A549 (cell line): ENCODE results near the gene CLP1. TPM values are rescaled to one million over a fixed set of nuclear protein-coding genes. Genes with fewer than 3 reads are reported as not detected.
"Not testable (repeated sequence)": the region's sequence is repeated elsewhere in the genome, so short reads cannot be mapped to it uniquely, and the experiment has no call there.

Source experiments
- ATAC-seq, 2 experiments: fragments of 200-7000 bp in 1 of 2; fragments of >200 bp in 1 of 2; cut with Nextera tagmentation in 1 of 2; cut with Tn5 transposase in 1 of 2; 3 replicates each; pipeline versions ENCODE4 v1.8.0 to v1.9.1; 2018 to 2020; ENCODE audit warnings: mild to moderate bottlenecking in 1 of 2, moderate library complexity in 1 of 2
- CTCF ChIA-PET: fragments of 300-600 bp; sonication (Branson Sonifier 250); formaldehyde crosslinking; extraction: SDS; loops from one replicate; lab custom pipeline; 2021; ENCODE audit warnings: antibody characterized with exemption, inconsistent platforms; lab: Yijun Ruan, JAX
- POLR2A ChIA-PET: fragments of 350-600 bp; formaldehyde crosslinking; extraction: SDS; loops from one replicate; lab custom pipeline; 2021; ENCODE audit warnings: antibody characterized with exemption, inconsistent platforms; lab: Yijun Ruan, JAX
- DNase-seq, 2 experiments: peaks; one replicate each; pipeline versions ENCODE4 v3.0.0 to v3.0.0-alpha.2; 2011 to 2016; ENCODE audit warnings: low read depth in 1 of 2, low spot score in 1 of 2
- FAIRE-seq: peaks from 2 replicates; lab custom pipeline; 2011; peaks lifted over from hg19 to GRCh38; lab: Jason Lieb, UNC
- H3K27ac ChIP-seq, 2 experiments: fragments of >200 bp; sonication (Bioruptor Twin); formaldehyde crosslinking; 3 replicates each; pipeline ENCODE4 v1.5.1; 2016 to 2017
- H3K4me1 ChIP-seq: fragments of >200 bp; sonication (Bioruptor Twin); formaldehyde crosslinking; 3 replicates; pipeline ENCODE4 v1.6.1; 2016
- H3K4me2 ChIP-seq: fragments of >200 bp; sonication (Bioruptor Twin); formaldehyde crosslinking; 3 replicates; pipeline ENCODE4 v1.6.1; 2016
- H3K4me3 ChIP-seq: fragments of >200 bp; sonication (Bioruptor Twin); formaldehyde crosslinking; 3 replicates; pipeline ENCODE4 v1.5.1; 2016
- H3K9me3 ChIP-seq: fragments of >200 bp; sonication (Bioruptor Twin); formaldehyde crosslinking; 3 replicates; pipeline ENCODE4 v1.6.1; 2016
- ATOH8 ChIP-seq: fragments of 250-450 bp; sonication (Bioruptor Pico); IDR thresholded peaks from 2 replicates; pipeline ENCODE4 v1.5.0; 2020; ENCODE audit warnings: low read depth, mild to moderate bottlenecking, moderate library complexity
- BCL3 ChIP-seq: fragments of >200 bp; sonication (Bioruptor Twin); formaldehyde crosslinking; IDR thresholded peaks from 3 replicates; pipeline ENCODE4 v1.6.1; 2016
- CEBPB ChIP-seq, 2 experiments: fragments of >200 bp in 1 of 2; sonication (Bioruptor Twin) in 1 of 2; formaldehyde crosslinking in 1 of 2; IDR thresholded peaks; 2 replicates each; pipeline ENCODE4 v1.6.1; 2012 to 2016
- ESRRA ChIP-seq: fragments of 150-350 bp; IDR thresholded peaks from 2 replicates; pipeline ENCODE4 v1.6.1; 2014; ENCODE audit warnings: mild to moderate bottlenecking, low read length, borderline replicate concordance
- HDAC2 ChIP-seq: fragments of 200-600 bp; sonication (generic); IDR thresholded peaks from 2 replicates; pipeline ENCODE4 v1.6.1; 2016
- HOXA7 ChIP-seq: fragments of 250-450 bp; sonication (Bioruptor Pico); IDR thresholded peaks from 2 replicates; pipeline ENCODE4 v1.5.0; 2020; ENCODE audit warnings: mild to moderate bottlenecking, moderate library complexity
- HOXB5 ChIP-seq: fragments of 250-450 bp; sonication (Bioruptor Pico); IDR thresholded peaks from 2 replicates; pipeline ENCODE4 v1.5.0; 2020; ENCODE audit warnings: mild to moderate bottlenecking, moderate library complexity
- JUN ChIP-seq, 2 experiments: fragments of >200 bp; sonication (Bioruptor Twin); formaldehyde crosslinking; IDR thresholded peaks; 2 replicates in 1 of 2; 3 replicates in 1 of 2; pipeline ENCODE4 v1.6.1; 2016 to 2017
- NPAS2 ChIP-seq: fragments of 250-450 bp; sonication (Bioruptor Pico); IDR thresholded peaks from 2 replicates; pipeline ENCODE4 v1.8.0; 2022; ENCODE audit warnings: mild to moderate bottlenecking, moderate library complexity, borderline replicate concordance
- PBX3 ChIP-seq: IDR thresholded peaks from 2 replicates; pipeline ENCODE4 v1.6.1; 2012
- POLR2A ChIP-seq: IDR thresholded peaks from 2 replicates; pipeline ENCODE4 v1.6.1; 2012; ENCODE audit warnings: mild to moderate bottlenecking, low read length
- RNF2 ChIP-seq: fragments of 200-600 bp; sonication (generic); IDR thresholded peaks from 2 replicates; pipeline ENCODE4 v1.6.1; 2016; ENCODE audit warnings: low read depth, mild to moderate bottlenecking, antibody characterized with exemption, moderate library complexity, borderline replicate concordance
- SMC3 ChIP-seq: fragments of >200 bp; sonication (Bioruptor Twin); formaldehyde crosslinking; IDR thresholded peaks from 3 replicates; pipeline ENCODE4 v1.6.1; 2018; ENCODE audit warnings: inconsistent platforms
- TFCP2L1 ChIP-seq: fragments of 250-450 bp; sonication (Bioruptor Pico); IDR thresholded peaks from 2 replicates; pipeline ENCODE4 v1.5.0; 2021; ENCODE audit warnings: mild to moderate bottlenecking
- WGBS: methylation state at CpG from one replicate; pipeline ENCODE4 v1.1.6; 2017; ENCODE audit errors: missing lambda C conversion rate; 5-methylcytosine and 5-hydroxymethylcytosine counted together
- polyA plus RNA-seq, 4 experiments: library from polyadenylated mRNA; depleted of rRNA in 3 of 4; stranded (reverse); fragments of >200 nt; fragmentation: RNase III in 1 of 4; extraction: RNeasy Plus Mini Kit Qiagen cat#74134 plus additional on column Dnase treatment in 1 of 4; gene quantifications; 2 replicates in 3 of 4; 3 replicates in 1 of 4; pipeline ENCODE4 v1.2.3, GENCODE V29; 2011 to 2017
- small RNA-seq, 6 experiments: library from RNA; depleted of rRNA; stranded (forward); fragments of <200 nt; gene quantifications; one replicate each; pipeline ENCODE3, GENCODE V24; 2012

The CLP1 gene
- polyA plus RNA-seq, 2 of the 4 experiments (the other 2 are of a cell fraction), result 22.8 to 31.8 TPM

GRCh38 chr11:57703341-57703740 lies 45.8 kb downstream of the CLP1 start:
- no peak overlapping the region for H3K4me3 ChIP-seq
- FAIRE-seq (no peak), ATAC-seq (no peak), DNase-seq (no peak)
- H3K4me1 ChIP-seq, result no peaks in the 10 kb centered on the region
- CTCF ChIA-PET, result interaction anchor here (0.6 to 1.2 kb wide), 3 partner anchors 11 to 1560 kb away, joined by 4 to 5 read pairs (median 4); no protein-coding TSS in a partner anchor
- no peak overlapping the region for H3K4me2 ChIP-seq
- H3K27ac ChIP-seq, result no peak overlapping the region
- no peaks in the 10 kb centered on the region for H3K9me3 ChIP-seq
- POLR2A ChIA-PET, result interaction anchor here (0.6 to 2.5 kb wide), 2 partner anchors 9 to 158 kb away, joined by 6 to 17 read pairs; partner anchors contain the start of genes MED19 and TMX2
- 90% methylated on average over 4 of the region's 4 CpGs for WGBS
- TF ChIP-seq JUN (IDR thresholded peaks at IDR 0.05) (no peak), BCL3 (no peak), HOXA7 (CRISPR knock-in tag) (no peak), NPAS2 (CRISPR knock-in tag) (no peak), POLR2A (no peak), RNF2 (no peak), HOXB5 (no peak), PBX3 (no peak), TFCP2L1 (CRISPR knock-in tag) (no peak), SMC3 (no peak), HDAC2 (no peak)

DNA sequence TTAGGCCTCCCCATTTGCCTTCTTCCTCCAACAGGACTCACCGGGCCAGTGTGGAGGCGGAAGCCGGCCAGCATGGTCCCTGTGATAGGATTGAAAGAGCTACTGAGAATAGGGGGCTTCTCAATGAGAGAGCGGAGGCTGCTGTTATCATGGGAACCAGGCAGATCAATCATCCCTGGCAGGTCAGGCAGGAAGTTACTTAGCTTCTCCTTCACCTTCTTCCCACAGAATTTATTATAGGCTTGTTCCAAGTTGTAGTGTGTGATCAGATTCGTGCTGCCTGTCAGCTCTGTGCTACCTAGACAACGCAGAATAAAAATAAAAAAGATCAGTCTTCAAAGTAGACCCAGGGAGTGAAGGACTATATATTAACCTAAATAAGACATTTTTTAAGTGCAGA lies 47.4 kb downstream of the CLP1 start:
- TF ChIP-seq POLR2A (no peak), NPAS2 (CRISPR knock-in tag) (no peak), ESRRA (no peak), HOXB5 (no peak), ATOH8 (CRISPR knock-in tag) (no peak)
- ChIA-PET POLR2A (interaction anchor here (0.7 kb wide), 1 partner anchor 9 kb away, joined by 4 read pairs; no protein-coding TSS in a partner anchor), CTCF (interaction anchor here (1.7 kb wide), 1 partner anchor 11 kb away, joined by 8 read pairs; no protein-coding TSS in a partner anchor)
- Histone ChIP-seq H3K4me1 (peaks cover under 1% of the 10 kb centered on the region; the same call in 1 of the 3 replicates), H3K27ac (no peak overlapping the region), H3K4me3 (no peak overlapping the region), H3K9me3 (no peaks in the 10 kb centered on the region), H3K4me2 (no peak overlapping the region)
- WGBS, result 95% methylated on average over 6 of the region's 6 CpGs
- DNase-seq (no peak), ATAC-seq (no peak), FAIRE-seq (no peak)

DNA sequence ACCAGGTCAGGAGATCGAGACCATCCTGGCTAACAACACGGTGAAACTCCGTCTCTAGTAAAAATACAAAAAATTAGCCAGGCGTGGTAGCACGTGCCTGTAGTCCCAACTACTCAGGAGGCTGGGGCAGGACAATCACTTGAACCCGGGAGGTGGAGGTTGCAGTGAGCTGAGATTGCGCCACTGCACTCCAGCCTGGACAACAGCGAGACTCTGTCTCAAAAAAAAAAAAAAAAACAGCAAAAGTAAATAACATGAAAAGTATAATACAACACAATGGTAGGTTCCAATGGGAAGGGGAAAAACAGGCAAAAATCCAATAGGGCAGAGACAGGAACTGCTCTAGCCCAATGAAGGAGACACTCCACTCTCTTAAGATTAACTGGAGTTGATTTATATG lies 47.9 kb downstream of the CLP1 start:
- not testable (repeated sequence) for FAIRE-seq, H3K4me2 ChIP-seq, H3K4me1 ChIP-seq, H3K4me3 ChIP-seq, DNase-seq, ATAC-seq, H3K27ac ChIP-seq, H3K9me3 ChIP-seq
- 95% methylated on average over 8 of the region's 8 CpGs for WGBS
- ChIA-PET POLR2A (interaction anchor here (0.7 kb wide), 1 partner anchor 9 kb away, joined by 4 read pairs; no protein-coding TSS in a partner anchor), CTCF (interaction anchor here (0.5 to 1.7 kb wide), 3 partner anchors 7 to 22 kb away, joined by 3 to 8 read pairs (median 3); no protein-coding TSS in a partner anchor)

DNA sequence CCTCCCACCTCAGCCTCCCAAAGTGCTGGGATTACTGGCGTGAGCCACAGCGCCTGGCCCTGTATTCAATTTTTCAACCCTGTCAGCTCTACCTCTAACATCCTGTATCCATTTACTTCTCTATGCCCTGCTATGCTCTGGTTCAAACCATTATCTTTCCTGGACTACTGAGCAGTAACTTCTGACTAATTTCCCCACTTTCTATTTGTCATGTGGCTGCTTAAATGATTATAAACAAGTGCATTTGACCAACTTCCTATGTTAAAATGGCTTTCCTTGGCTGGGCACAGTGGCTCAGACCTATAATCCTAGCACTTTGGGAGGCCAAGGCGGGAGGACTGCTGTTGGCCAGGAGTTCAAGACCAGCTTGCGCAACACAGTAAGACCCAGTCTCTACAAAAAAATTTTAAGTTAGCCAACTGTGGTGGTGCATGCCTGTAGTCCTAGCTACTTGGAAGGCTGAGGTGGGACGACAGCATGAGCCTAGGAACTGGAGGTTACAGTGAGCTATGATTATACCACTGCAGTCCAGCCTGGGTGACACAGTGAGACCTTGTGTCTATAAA lies 52.3 kb downstream of the CLP1 start:
- no peak for FAIRE-seq
- Histone ChIP-seq H3K4me2 (no peak overlapping the region), H3K4me1 (peaks cover 28% of the 10 kb centered on the region), H3K4me3 (no peak overlapping the region), H3K27ac (no peak overlapping the region), H3K9me3 (no peaks in the 10 kb centered on the region)
- CTCF ChIA-PET, result interaction anchor here (0.6 to 5.4 kb wide), 5 partner anchors 10 to 91 kb away, joined by 3 to 19 read pairs (median 3); no protein-coding TSS in a partner anchor
- ATAC-seq, result no peak
- POLR2A ChIA-PET, result no interaction called here
- 89% methylated on average over 5 of the region's 5 CpGs for WGBS
- no peak for TF ChIP-seq ESRRA
- peak; percentile 33 to 70; a peak in 3 of 4 replicates for TF ChIP-seq CEBPB (IDR thresholded peaks at IDR 0.05)
- TF ChIP-seq, all 56 proteins: peak for 1
- DNase-seq, result no peak

Small RNA genes lying within 50 kb of the gene (small RNA-seq; reads per million reads assigned to genes)
- gene MIR130A, result 89.7 to 20,133 (median 3,939) reads per million in 6 experiments

Other genes starting within 250 kb of the CLP1 start
- gene SLC43A3, start 230.6 kb upstream of the CLP1 start, polyA plus RNA-seq (2011; rRNA removed), result 0.30 TPM in 2 replicates
- 0.12 to 0.22 TPM (median 0.13 TPM) in 3 replicates for gene SLC43A3, start 230.6 kb upstream of the CLP1 start, polyA plus RNA-seq (2017; fragmentation: RNase III; extraction: RNeasy Plus Mini Kit Qiagen cat#74134 plus additional on column Dnase treatment)
- 9.2 and 10.6 TPM in 2 replicates for gene RTN4RL2, start 197.2 kb upstream of the CLP1 start, polyA plus RNA-seq (2011; rRNA removed)
- gene RTN4RL2, start 197.2 kb upstream of the CLP1 start, polyA plus RNA-seq (2017; fragmentation: RNase III; extraction: RNeasy Plus Mini Kit Qiagen cat#74134 plus additional on column Dnase treatment), result 23.7 to 27.4 TPM (median 25.8 TPM) in 3 replicates
- 4.6 and 5.3 TPM in 2 replicates for gene SLC43A1, start 142.1 kb upstream of the CLP1 start, polyA plus RNA-seq (2011; rRNA removed)
- gene SLC43A1, start 142.1 kb upstream of the CLP1 start, polyA plus RNA-seq (2017; fragmentation: RNase III; extraction: RNeasy Plus Mini Kit Qiagen cat#74134 plus additional on column Dnase treatment), result 1.0 to 1.3 TPM (median 1.1 TPM) in 3 replicates
- 248 and 249 TPM in 2 replicates for gene TIMM10, start 127.0 kb upstream of the CLP1 start, polyA plus RNA-seq (2011; rRNA removed)
- 172 to 184 TPM (median 179 TPM) in 3 replicates for gene TIMM10, start 127.0 kb upstream of the CLP1 start, polyA plus RNA-seq (2017; fragmentation: RNase III; extraction: RNeasy Plus Mini Kit Qiagen cat#74134 plus additional on column Dnase treatment)
- gene SMTNL1, start 120.2 kb upstream of the CLP1 start, polyA plus RNA-seq (2011; rRNA removed), result not detected in 2 replicates
- gene SMTNL1, start 120.2 kb upstream of the CLP1 start, polyA plus RNA-seq (2017; fragmentation: RNase III; extraction: RNeasy Plus Mini Kit Qiagen cat#74134 plus additional on column Dnase treatment), result not detected in 3 replicates
- gene UBE2L6, start 90.1 kb upstream of the CLP1 start, polyA plus RNA-seq (2011; rRNA removed), result 14.8 and 17.9 TPM in 2 replicates
- 18.2 to 21.4 TPM (median 18.7 TPM) in 3 replicates for gene UBE2L6, start 90.1 kb upstream of the CLP1 start, polyA plus RNA-seq (2017; fragmentation: RNase III; extraction: RNeasy Plus Mini Kit Qiagen cat#74134 plus additional on column Dnase treatment)
- gene SERPING1, start 60.1 kb upstream of the CLP1 start, polyA plus RNA-seq (2011; rRNA removed), result 0.59 and 0.91 TPM in 2 replicates
- 0.10 to 0.63 TPM (median 0.53 TPM) in 3 replicates for gene SERPING1, start 60.1 kb upstream of the CLP1 start, polyA plus RNA-seq (2017; fragmentation: RNase III; extraction: RNeasy Plus Mini Kit Qiagen cat#74134 plus additional on column Dnase treatment)
- gene YPEL4, start 7.8 kb upstream of the CLP1 start, polyA plus RNA-seq (2011; rRNA removed), result 0.04 and 0.13 TPM in 2 replicates
- 0.04 to 0.06 TPM in 2 of 3 replicates, not detected in the other for gene YPEL4, start 7.8 kb upstream of the CLP1 start, polyA plus RNA-seq (2017; fragmentation: RNase III; extraction: RNeasy Plus Mini Kit Qiagen cat#74134 plus additional on column Dnase treatment)
- gene ZDHHC5, start 10.4 kb downstream of the CLP1 start, polyA plus RNA-seq (2011; rRNA removed), result 63.8 and 75.9 TPM in 2 replicates
- gene ZDHHC5, start 10.4 kb downstream of the CLP1 start, polyA plus RNA-seq (2017; fragmentation: RNase III; extraction: RNeasy Plus Mini Kit Qiagen cat#74134 plus additional on column Dnase treatment), result 44.1 to 47.1 TPM (median 46.5 TPM) in 3 replicates
- 33.5 and 38.5 TPM in 2 replicates for gene MED19, start 54.5 kb downstream of the CLP1 start, polyA plus RNA-seq (2011; rRNA removed)
- gene MED19, start 54.5 kb downstream of the CLP1 start, polyA plus RNA-seq (2017; fragmentation: RNase III; extraction: RNeasy Plus Mini Kit Qiagen cat#74134 plus additional on column Dnase treatment), result 22.5 to 23.5 TPM (median 23.3 TPM) in 3 replicates
- gene TMX2, start 54.8 kb downstream of the CLP1 start, polyA plus RNA-seq (2011; rRNA removed), result 168 and 191 TPM in 2 replicates
- gene TMX2, start 54.8 kb downstream of the CLP1 start, polyA plus RNA-seq (2017; fragmentation: RNase III; extraction: RNeasy Plus Mini Kit Qiagen cat#74134 plus additional on column Dnase treatment), result 137 to 162 TPM (median 140 TPM) in 3 replicates
- 99.7 and 115 TPM in 2 replicates for gene SELENOH, start 83.7 kb downstream of the CLP1 start, polyA plus RNA-seq (2011; rRNA removed)
- gene SELENOH, start 83.7 kb downstream of the CLP1 start, polyA plus RNA-seq (2017; fragmentation: RNase III; extraction: RNeasy Plus Mini Kit Qiagen cat#74134 plus additional on column Dnase treatment), result 91.4 to 96.3 TPM (median 91.8 TPM) in 3 replicates
- not detected in 2 replicates for gene BTBD18, start 94.1 kb downstream of the CLP1 start, polyA plus RNA-seq (2011; rRNA removed)
- not detected in 3 replicates for gene BTBD18, start 94.1 kb downstream of the CLP1 start, polyA plus RNA-seq (2017; fragmentation: RNase III; extraction: RNeasy Plus Mini Kit Qiagen cat#74134 plus additional on column Dnase treatment)
- gene CTNND1, start 104.0 kb downstream of the CLP1 start, polyA plus RNA-seq (2011; rRNA removed), result 146 and 148 TPM in 2 replicates
- gene CTNND1, start 104.0 kb downstream of the CLP1 start, polyA plus RNA-seq (2017; fragmentation: RNase III; extraction: RNeasy Plus Mini Kit Qiagen cat#74134 plus additional on column Dnase treatment), result 72.8 to 74.5 TPM (median 74.1 TPM) in 3 replicates